B cell (primary cell): ENCODE measurements around the gene CIAO2A. TPM values are rescaled to one million over a fixed set of nuclear protein-coding genes. Genes with fewer than 3 reads are reported as not detected.

Experiments used
- ATAC-seq: fragments of 200-7000 bp; cut with Tn5 transposase; one replicate; pipeline ENCODE4 v1.10.0; 2021; ENCODE audit warnings: low read depth, mild to moderate bottlenecking, moderate number of reproducible peaks, moderate library complexity
- CTCF ChIA-PET: fragments of 350-600 bp; sonication (Branson Sonifier 250); formaldehyde crosslinking; loops from one replicate; lab custom pipeline; 2021; ENCODE audit warnings: antibody characterized with exemption, inconsistent platforms; lab: Charles Lee
- POLR2A ChIA-PET: fragments of 350-600 bp; sonication (Branson Sonifier 250); formaldehyde crosslinking; loops from one replicate; lab custom pipeline; 2021; ENCODE audit warnings: antibody characterized with exemption; lab: Charles Lee
- DNase-seq: peaks from one replicate; pipeline ENCODE4 v3.0.0; 2013
- H2AFZ ChIP-seq: 2 replicates; pipeline ENCODE4 v1.6.1; 2012; ENCODE audit warnings: mild to moderate bottlenecking, low read depth, low read length; ENCODE audit not compliant: insufficient read depth, poor library complexity, severe bottlenecking
- H3K27ac ChIP-seq, 2 donors: 1 replicate in 1 of 2; 2 replicates in 1 of 2; pipeline ENCODE4 v1.5.1; 2012 to 2013; ENCODE audit warnings: low read length in 2 of 2, mild to moderate bottlenecking in 2 of 2, moderate library complexity in 1 of 2
- H3K27me3 ChIP-seq, 4 experiments: fragments of 200-600 bp in 1 of 4; sonication (generic) in 1 of 4; replicated peaks in 1 of 4; 1 replicate in 2 of 4; 2 replicates in 2 of 4; pipeline versions ENCODE4 v1.6.1 to v1.7.0; 2013 to 2016; ENCODE audit warnings: low read length in 3 of 4, mild to moderate bottlenecking in 2 of 4, mixed read lengths in 1 of 4, moderate library complexity in 1 of 4; ENCODE audit not compliant: insufficient read depth in 4 of 4, control insufficient read depth in 3 of 4; ENCODE audit errors: control extremely low read depth in 1 of 4
- H3K36me3 ChIP-seq, 2 experiments: replicated peaks in 1 of 2; 1 replicate in 1 of 2; 2 replicates in 1 of 2; pipeline versions ENCODE4 v1.6.1 to v1.7.1; 2013; ENCODE audit warnings: low read length in 1 of 2; ENCODE audit not compliant: insufficient read depth in 2 of 2, control insufficient read depth in 1 of 2; ENCODE audit errors: control extremely low read depth in 1 of 2, extremely low read depth in 1 of 2
- H3K4me1 ChIP-seq, 2 donors: fragments of 200-600 bp in 1 of 2; sonication (generic) in 1 of 2; 1 replicate in 1 of 2; 2 replicates in 1 of 2; pipeline versions ENCODE4 v1.5.1 to v1.6.1; 2013 to 2017; ENCODE audit warnings: low read length in 2 of 2; ENCODE audit not compliant: control insufficient read depth in 2 of 2, insufficient read depth in 2 of 2
- H3K4me2 ChIP-seq: replicated peaks from 2 replicates; pipeline ENCODE3; 2012; ENCODE audit warnings: mild to moderate bottlenecking, low read depth, low read length; ENCODE audit not compliant: poor library complexity, severe bottlenecking
- H3K4me3 ChIP-seq, 5 experiments: fragments of 200-600 bp in 1 of 5; sonication (generic) in 1 of 5; 1 replicate in 3 of 5; 2 replicates in 2 of 5; pipeline versions ENCODE4 v1.5.1 to v1.7.0; 2011 to 2016; ENCODE audit warnings: low read length in 4 of 5, mild to moderate bottlenecking in 4 of 5, low read depth in 2 of 5, control low read depth in 1 of 5, moderate library complexity in 1 of 5; ENCODE audit not compliant: insufficient read depth in 1 of 5; ENCODE audit errors: control extremely low read depth in 1 of 5, extremely low read depth in 1 of 5
- H3K79me2 ChIP-seq: fragments of 200-600 bp; sonication (generic); one replicate; pipeline ENCODE4 v1.6.0; 2016; ENCODE audit warnings: low read length; ENCODE audit not compliant: control insufficient read depth, insufficient read depth
- H3K9ac ChIP-seq: fragments of 200-600 bp; sonication (generic); 2 replicates; pipeline ENCODE4 v1.6.1; 2017; ENCODE audit warnings: mild to moderate bottlenecking, low read length, moderate library complexity
- H3K9me3 ChIP-seq, 3 donors: one replicate each; pipeline versions ENCODE4 v1.6.1 to v1.7.1; 2013; ENCODE audit warnings: low read length in 2 of 3; ENCODE audit not compliant: control insufficient read depth in 2 of 3, insufficient read depth in 1 of 3; ENCODE audit errors: control extremely low read depth in 1 of 3
- H4K20me1 ChIP-seq: 2 replicates; pipeline ENCODE4 v1.6.0; 2012; ENCODE audit warnings: mild to moderate bottlenecking, low read length; ENCODE audit not compliant: insufficient read depth, control insufficient read depth, poor library complexity, severe bottlenecking
- H3K27ac Mint-ChIP-seq: one replicate; pipeline ENCODE4 v1.8.0; 2021; ENCODE audit warnings: mixed read lengths
- H3K27me3 Mint-ChIP-seq: one replicate; pipeline ENCODE4 v1.8.0; 2021; ENCODE audit warnings: mixed read lengths
- H3K4me1 Mint-ChIP-seq: one replicate; pipeline ENCODE4 v1.8.0; 2021; ENCODE audit warnings: mixed read lengths
- H3K4me3 Mint-ChIP-seq: one replicate; pipeline ENCODE4 v1.8.0; 2021; ENCODE audit warnings: mixed read lengths
- H3K9me3 Mint-ChIP-seq: one replicate; pipeline ENCODE4 v1.8.0; 2022; ENCODE audit warnings: mixed read lengths; ENCODE audit not compliant: insufficient read depth
- EZH2 ChIP-seq: IDR thresholded peaks from 2 replicates; pipeline ENCODE4 v1.6.1; 2012; ENCODE audit warnings: borderline replicate concordance, low read depth, mild to moderate bottlenecking, moderate library complexity, low read length; ENCODE audit not compliant: insufficient read depth, poor library complexity, severe bottlenecking
- WGBS: methylation state at CpG from one replicate; pipeline ENCODE4 v1.1.5; 2013; ENCODE audit warnings: missing lambda C conversion rate; ENCODE audit not compliant: insufficient coverage; 5-methylcytosine and 5-hydroxymethylcytosine counted together
- intact Hi-C: fragments of 100-400 bp; cut with micrococcal nuclease; formaldehyde crosslinking; loops from one replicate; pipeline ENCODE4 v1.10.0; 2022
- polyA plus RNA-seq: library from polyadenylated mRNA; depleted of rRNA; stranded (reverse); fragments of >200 nt; gene quantifications from 2 replicates; pipeline ENCODE4 v1.2.3, GENCODE V29; 2012
- total RNA-seq, 2 donors: library from RNA; stranded (reverse); fragments of 120-200 nt in 1 of 2; gene quantifications; 1 replicate in 1 of 2; 2 replicates in 1 of 2; pipeline versions ENCODE4 v1.2.3 to v1.2.4, GENCODE V29; 2013 to 2022
- TF ChIP-seq, protein P1 (sequence below): fragments of 200-600 bp; IDR thresholded peaks from one replicate; pipeline ENCODE4 v1.8.0; 2022; ENCODE audit warnings: antibody characterized with exemption, mild to moderate bottlenecking

Gene CIAO2A
- total and polyA plus RNA-seq, 2 donors (not counting 1 experiment from before 2014, with no cell fraction given) = 68.2 to 71.5 TPM

DNA sequence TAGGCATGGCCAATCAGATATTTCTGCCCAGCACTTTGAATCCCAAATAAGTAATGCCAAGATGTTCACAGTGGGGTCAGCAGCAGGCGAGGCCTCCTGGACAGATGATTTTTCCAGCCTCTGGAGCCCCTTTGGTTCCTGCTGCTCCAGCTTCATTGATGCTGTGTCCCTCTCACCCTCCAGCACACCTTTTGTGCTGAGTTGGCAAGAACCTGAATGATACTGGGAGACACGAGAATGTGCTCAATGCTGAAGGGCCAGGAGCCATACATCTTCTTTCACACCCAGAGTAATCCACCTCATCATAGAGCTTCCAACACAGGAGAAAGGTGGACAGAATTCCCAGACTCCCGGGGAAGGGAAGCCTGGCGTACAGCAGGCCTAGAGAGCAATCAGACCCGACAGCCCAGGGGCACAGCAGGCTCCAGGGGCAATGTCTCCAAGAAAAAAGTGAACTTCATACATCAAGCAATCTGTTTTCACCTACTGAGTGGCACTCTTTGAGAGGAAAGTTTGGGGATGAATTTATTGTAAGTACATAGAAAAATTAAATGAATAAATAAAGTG lies 40.6 kb downstream of the CIAO2A start:
- H3K4me2 ChIP-seq = no peak overlapping the region
- ATAC-seq (no peak), DNase-seq (no peak)
- H3K4me1 ChIP-seq = peaks cover 21 to 29% of the 10 kb centered on the region in 2 donors
- H3K27ac ChIP-seq = no peak overlapping the region
- H3K27ac Mint-ChIP-seq = no peak overlapping the region
- 98% methylated on average over 4 of the region's 5 CpGs for WGBS
- no peaks in the 10 kb centered on the region for H3K36me3 ChIP-seq
- no peak overlapping the region for H3K4me3 Mint-ChIP-seq
- ChIA-PET CTCF (interaction anchor here (1.2 to 1.4 kb wide), 2 partner anchors 18 to 42 kb away, joined by 3 to 4 read pairs; no protein-coding TSS in a partner anchor), POLR2A (no interaction called here)
- H3K9me3 ChIP-seq = no peaks in the 10 kb centered on the region
- no peak overlapping the region for H3K9ac ChIP-seq
- no peaks in the 10 kb centered on the region for H3K79me2 ChIP-seq
- no peak overlapping the region for H2AFZ ChIP-seq
- no peaks in the 10 kb centered on the region for H3K27me3 ChIP-seq
- no peak overlapping the region for H3K4me3 ChIP-seq
- H3K27me3 Mint-ChIP-seq = no peaks in the 10 kb centered on the region
- TF ChIP-seq, protein P1, sequence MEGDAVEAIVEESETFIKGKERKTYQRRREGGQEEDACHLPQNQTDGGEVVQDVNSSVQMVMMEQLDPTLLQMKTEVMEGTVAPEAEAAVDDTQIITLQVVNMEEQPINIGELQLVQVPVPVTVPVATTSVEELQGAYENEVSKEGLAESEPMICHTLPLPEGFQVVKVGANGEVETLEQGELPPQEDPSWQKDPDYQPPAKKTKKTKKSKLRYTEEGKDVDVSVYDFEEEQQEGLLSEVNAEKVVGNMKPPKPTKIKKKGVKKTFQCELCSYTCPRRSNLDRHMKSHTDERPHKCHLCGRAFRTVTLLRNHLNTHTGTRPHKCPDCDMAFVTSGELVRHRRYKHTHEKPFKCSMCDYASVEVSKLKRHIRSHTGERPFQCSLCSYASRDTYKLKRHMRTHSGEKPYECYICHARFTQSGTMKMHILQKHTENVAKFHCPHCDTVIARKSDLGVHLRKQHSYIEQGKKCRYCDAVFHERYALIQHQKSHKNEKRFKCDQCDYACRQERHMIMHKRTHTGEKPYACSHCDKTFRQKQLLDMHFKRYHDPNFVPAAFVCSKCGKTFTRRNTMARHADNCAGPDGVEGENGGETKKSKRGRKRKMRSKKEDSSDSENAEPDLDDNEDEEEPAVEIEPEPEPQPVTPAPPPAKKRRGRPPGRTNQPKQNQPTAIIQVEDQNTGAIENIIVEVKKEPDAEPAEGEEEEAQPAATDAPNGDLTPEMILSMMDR = no peak
- TF ChIP-seq EZH2 = no peak
- H3K4me1 Mint-ChIP-seq = peaks cover 18% of the 10 kb centered on the region
- intact Hi-C loops = no loop called here
- peaks cover 3% of the 10 kb centered on the region for H4K20me1 ChIP-seq
- no peaks in the 10 kb centered on the region for H3K9me3 Mint-ChIP-seq

DNA sequence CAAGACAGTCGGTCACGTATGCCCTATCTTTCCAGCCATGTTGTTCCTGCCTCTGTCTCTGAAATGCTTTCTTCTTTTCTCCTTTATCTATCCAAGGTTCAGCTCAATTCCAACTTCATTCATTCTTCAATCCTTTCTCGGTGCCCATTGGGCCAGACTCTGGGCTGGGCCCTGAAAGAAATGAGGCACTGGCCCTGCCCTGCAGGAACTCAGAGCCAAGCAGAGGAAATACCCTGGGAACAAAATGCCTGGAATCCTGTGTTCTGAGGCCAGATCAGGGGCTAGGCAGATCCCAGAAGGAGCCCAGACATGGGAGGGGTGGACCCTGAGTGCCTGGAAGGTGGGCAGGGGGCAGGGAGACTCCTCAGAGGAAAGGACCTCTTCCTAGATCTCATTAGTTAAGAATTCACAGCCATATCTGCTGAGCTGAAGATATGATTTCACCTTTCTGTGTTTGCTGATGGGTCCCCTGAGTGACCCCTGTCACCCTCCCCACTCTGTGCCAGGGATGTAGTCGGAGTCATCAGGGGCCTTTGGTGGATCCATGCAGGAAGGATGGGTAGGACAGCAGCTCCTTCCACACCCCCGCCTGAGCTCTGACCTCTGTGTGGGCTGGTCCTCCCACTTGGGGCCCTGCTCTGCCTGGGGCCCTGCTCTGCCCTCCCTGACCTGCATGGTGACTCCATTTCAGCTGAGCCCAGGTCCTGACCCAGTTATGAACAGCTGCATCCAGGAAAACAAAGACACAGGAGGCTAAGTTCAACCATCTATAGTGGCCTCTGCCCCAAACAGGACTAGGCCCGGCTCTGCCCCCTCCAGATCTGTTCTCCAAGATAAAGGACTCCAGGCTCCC lies 42.0 kb downstream of the CIAO2A start:
- Histone ChIP-seq H3K27me3 (no peaks in the 10 kb centered on the region), H3K79me2 (no peaks in the 10 kb centered on the region), H4K20me1 (peaks cover 7% of the 10 kb centered on the region), H3K27ac (no peak overlapping the region), H2AFZ (no peak overlapping the region), H3K9me3 (no peaks in the 10 kb centered on the region), H3K4me1 (peaks cover 34 to 43% of the 10 kb centered on the region in 2 donors), H3K9ac (no peak overlapping the region), H3K36me3 (no peaks in the 10 kb centered on the region), H3K4me2 (no peak overlapping the region), H3K4me3 (no peak overlapping the region)
- ChIA-PET POLR2A (no interaction called here), CTCF (interaction anchor here (1.5 to 2.1 kb wide), 2 partner anchors 102 to 299 kb away, joined by 4 to 8 read pairs; no protein-coding TSS in a partner anchor)
- no peak overlapping the region for H3K4me3 Mint-ChIP-seq
- no peak for ATAC-seq
- intact Hi-C loops = no loop called here
- TF ChIP-seq, protein P1 = no peak
- TF ChIP-seq EZH2 = no peak
- H3K27ac Mint-ChIP-seq = no peak overlapping the region
- WGBS = 97% methylated on average over 4 of the region's 6 CpGs
- DNase-seq = no peak
- peaks cover 30% of the 10 kb centered on the region for H3K4me1 Mint-ChIP-seq
- H3K9me3 Mint-ChIP-seq = no peaks in the 10 kb centered on the region
- no peaks in the 10 kb centered on the region for H3K27me3 Mint-ChIP-seq
